ENCODE measurements around the gene SUPT7L.

DNA sequence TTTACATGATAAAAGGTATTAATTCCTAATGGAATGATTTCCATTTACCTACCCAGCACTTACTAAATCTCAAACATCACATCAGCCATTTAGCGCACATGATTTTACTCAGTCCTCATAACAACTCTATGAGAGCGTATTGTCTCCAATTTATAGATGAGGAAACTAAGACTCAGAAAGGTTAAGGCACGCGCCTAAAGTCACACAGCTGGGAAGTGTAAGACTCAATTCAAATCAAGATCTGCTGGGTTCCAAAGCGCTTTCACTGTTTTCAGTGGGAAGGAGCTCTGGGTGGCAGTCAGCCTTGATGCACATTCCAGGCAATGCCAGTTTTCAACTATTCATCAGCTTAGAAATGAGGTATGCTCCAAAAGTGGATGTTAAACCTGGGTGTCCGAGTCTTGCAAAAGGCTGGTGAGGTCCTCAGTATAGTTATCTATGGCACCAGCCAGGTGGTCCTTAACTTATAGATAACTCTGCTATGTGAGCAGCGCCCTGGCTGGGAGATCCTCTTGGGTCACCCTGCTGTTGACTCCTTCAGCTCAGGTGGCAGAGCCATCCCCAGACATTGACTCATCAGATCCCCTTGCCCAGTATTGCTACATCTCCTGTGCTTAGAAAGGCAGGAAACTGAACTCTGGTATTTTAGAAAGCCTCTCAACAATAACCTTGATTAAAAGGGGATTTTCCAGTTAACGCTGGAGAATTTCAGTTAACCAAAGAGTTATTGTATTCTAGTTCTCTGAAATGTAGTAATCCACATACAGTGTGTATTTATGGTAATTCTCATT, 47.4 kb upstream of the SUPT7L start:
- TF ChIP-seq, protein P1, sequence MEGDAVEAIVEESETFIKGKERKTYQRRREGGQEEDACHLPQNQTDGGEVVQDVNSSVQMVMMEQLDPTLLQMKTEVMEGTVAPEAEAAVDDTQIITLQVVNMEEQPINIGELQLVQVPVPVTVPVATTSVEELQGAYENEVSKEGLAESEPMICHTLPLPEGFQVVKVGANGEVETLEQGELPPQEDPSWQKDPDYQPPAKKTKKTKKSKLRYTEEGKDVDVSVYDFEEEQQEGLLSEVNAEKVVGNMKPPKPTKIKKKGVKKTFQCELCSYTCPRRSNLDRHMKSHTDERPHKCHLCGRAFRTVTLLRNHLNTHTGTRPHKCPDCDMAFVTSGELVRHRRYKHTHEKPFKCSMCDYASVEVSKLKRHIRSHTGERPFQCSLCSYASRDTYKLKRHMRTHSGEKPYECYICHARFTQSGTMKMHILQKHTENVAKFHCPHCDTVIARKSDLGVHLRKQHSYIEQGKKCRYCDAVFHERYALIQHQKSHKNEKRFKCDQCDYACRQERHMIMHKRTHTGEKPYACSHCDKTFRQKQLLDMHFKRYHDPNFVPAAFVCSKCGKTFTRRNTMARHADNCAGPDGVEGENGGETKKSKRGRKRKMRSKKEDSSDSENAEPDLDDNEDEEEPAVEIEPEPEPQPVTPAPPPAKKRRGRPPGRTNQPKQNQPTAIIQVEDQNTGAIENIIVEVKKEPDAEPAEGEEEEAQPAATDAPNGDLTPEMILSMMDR (IDR thresholded peaks at IDR 0.05) = no peak
- no peak for TF ChIP-seq ZFX (IDR thresholded peaks at IDR 0.05; ENCODE audit: borderline replicate concordance)
